WTC11 (cell line): ENCODE results near the gene EDN2. TPM values are rescaled to one million over a fixed set of nuclear protein-coding genes. Genes with fewer than 3 reads are reported as not detected.

Source experiments
- ATAC-seq: fragments of 200-7000 bp; cut with Tn5 transposase; 2 replicates; pipeline ENCODE4 v1.10.0; 2021; ENCODE audit warnings: mild to moderate bottlenecking, moderate library complexity
- CTCF ChIA-PET: fragments of 300-600 bp; sonication (Branson Sonifier 250); formaldehyde crosslinking; loops from one replicate; lab custom pipeline; 2021; ENCODE audit warnings: antibody characterized with exemption; lab: Charles Lee
- POLR2A ChIA-PET: fragments of 350-600 bp; sonication (Branson Sonifier 250); formaldehyde crosslinking; loops from one replicate; lab custom pipeline; 2021; ENCODE audit warnings: antibody characterized with exemption; lab: Charles Lee
- DNase-seq: peaks from one replicate; pipeline ENCODE4 v3.0.0; 2021; ENCODE audit warnings: low spot score
- H3K27ac Mint-ChIP-seq: 2 replicates; pipeline ENCODE4 v1.8.0; 2021; ENCODE audit warnings: mixed read lengths
- H3K27me3 Mint-ChIP-seq: 2 replicates; pipeline ENCODE4 v1.8.0; 2021; ENCODE audit warnings: low read depth, mild to moderate bottlenecking, moderate library complexity, mixed read lengths
- H3K36me3 Mint-ChIP-seq: 2 replicates; pipeline ENCODE4 v1.8.0; 2021; ENCODE audit warnings: mixed read lengths
- H3K4me1 Mint-ChIP-seq: 2 replicates; pipeline ENCODE4 v1.8.0; 2022; ENCODE audit warnings: mixed read lengths
- H3K4me3 Mint-ChIP-seq: 2 replicates; pipeline ENCODE4 v1.8.0; 2021; ENCODE audit warnings: mild to moderate bottlenecking, moderate library complexity, mixed read lengths
- H3K9me3 Mint-ChIP-seq: 2 replicates; pipeline ENCODE4 v1.8.0; 2021; ENCODE audit warnings: mixed read lengths
- CBFB ChIP-seq: sonication (generic); formaldehyde crosslinking; IDR thresholded peaks from 2 replicates; pipeline ENCODE4 v1.8.1; 2022; ENCODE audit warnings: mild to moderate bottlenecking, low read depth, missing genetic modification reagents
- ETV6 ChIP-seq: sonication (generic); formaldehyde crosslinking; IDR thresholded peaks from 2 replicates; pipeline ENCODE4 v1.8.1; 2022; ENCODE audit warnings: mild to moderate bottlenecking, missing genetic modification reagents
- FOXJ3 ChIP-seq: sonication (generic); formaldehyde crosslinking; IDR thresholded peaks from 2 replicates; pipeline ENCODE4 v1.9.0; 2021; ENCODE audit warnings: missing genetic modification reagents, mild to moderate bottlenecking, borderline replicate concordance
- FOXK1 ChIP-seq: sonication (generic); formaldehyde crosslinking; IDR thresholded peaks from 2 replicates; pipeline ENCODE4 v1.8.0; 2022; ENCODE audit warnings: mild to moderate bottlenecking, moderate library complexity, missing genetic modification reagents
- FOXP1 ChIP-seq: sonication (generic); formaldehyde crosslinking; IDR thresholded peaks from 2 replicates; pipeline ENCODE4 v1.8.0; 2022; ENCODE audit warnings: missing genetic modification reagents, mild to moderate bottlenecking, moderate library complexity, borderline replicate concordance
- GRHL2 ChIP-seq: fragments of 250-450 bp; sonication (Bioruptor Pico); IDR thresholded peaks from 2 replicates; pipeline ENCODE4 v1.8.0; 2022; ENCODE audit warnings: mild to moderate bottlenecking, moderate library complexity; ENCODE audit not compliant: insufficient replicate concordance, severe bottlenecking
- KAT7 ChIP-seq: sonication (generic); formaldehyde crosslinking; IDR thresholded peaks from 2 replicates; pipeline ENCODE4 v1.8.1; 2023; ENCODE audit warnings: missing genetic modification reagents, mild to moderate bottlenecking, borderline replicate concordance
- NR2C2 ChIP-seq: sonication (generic); formaldehyde crosslinking; IDR thresholded peaks from 2 replicates; pipeline ENCODE4 v1.8.0; 2022; ENCODE audit warnings: mild to moderate bottlenecking, missing genetic modification reagents
- PRRX2 ChIP-seq: fragments of 250-450 bp; sonication (Bioruptor Pico); IDR thresholded peaks from 2 replicates; pipeline ENCODE4 v1.8.0; 2021; ENCODE audit warnings: mild to moderate bottlenecking
- SOX15 ChIP-seq: fragments of 250-450 bp; sonication (Bioruptor Pico); IDR thresholded peaks from 2 replicates; pipeline ENCODE4 v1.9.0; 2021; ENCODE audit warnings: mild to moderate bottlenecking
- TEAD4 ChIP-seq: sonication (generic); formaldehyde crosslinking; IDR thresholded peaks from 2 replicates; pipeline ENCODE4 v1.8.0; 2022; ENCODE audit warnings: mild to moderate bottlenecking, missing genetic modification reagents
- ZBTB21 ChIP-seq: sonication (generic); formaldehyde crosslinking; IDR thresholded peaks from 2 replicates; pipeline ENCODE4 v1.8.1; 2023; ENCODE audit warnings: mild to moderate bottlenecking, missing genetic modification reagents, borderline replicate concordance
- ZNF396 ChIP-seq: fragments of 250-450 bp; sonication (Bioruptor Pico); IDR thresholded peaks from 2 replicates; pipeline ENCODE4 v1.8.0; 2021; ENCODE audit warnings: mild to moderate bottlenecking, moderate library complexity, borderline replicate concordance
- total RNA-seq: library from RNA; stranded (reverse); gene quantifications from 3 replicates; pipeline ENCODE4 v1.2.3, GENCODE V29; 2021
- TF ChIP-seq, protein P1 (sequence below): sonication (generic); formaldehyde crosslinking; IDR thresholded peaks from 2 replicates; pipeline ENCODE4 v1.8.0; 2022; ENCODE audit warnings: mild to moderate bottlenecking, missing genetic modification reagents
- TF ChIP-seq, protein P2 (sequence below): sonication (generic); formaldehyde crosslinking; IDR thresholded peaks from 2 replicates; pipeline ENCODE4 v1.8.1; 2022; ENCODE audit warnings: mild to moderate bottlenecking, moderate library complexity, missing genetic modification reagents
- TF ChIP-seq, protein P3 (sequence below): fragments of 250-450 bp; sonication (Bioruptor Pico); IDR thresholded peaks from 2 replicates; pipeline ENCODE4 v1.9.0; 2021; ENCODE audit warnings: mild to moderate bottlenecking

EDN2 gene
- total RNA-seq, 1 experiment from 2014 or later = 0.33 TPM

GRCh38 chr1:41489561-41489960 is 5.1 kb upstream of the EDN2 start:
- Mint-ChIP-seq H3K9me3 (peaks cover 9% of the 10 kb centered on the region), H3K4me3 (no peak overlapping the region), H3K27ac (no peak overlapping the region), H3K36me3 (no peaks in the 10 kb centered on the region)
- no peak for ATAC-seq
- no peak for TF ChIP-seq KAT7 (CRISPR knock-in tag)
- TF ChIP-seq FOXK1 (CRISPR knock-in tag) = no peak
- TF ChIP-seq, protein P1, sequence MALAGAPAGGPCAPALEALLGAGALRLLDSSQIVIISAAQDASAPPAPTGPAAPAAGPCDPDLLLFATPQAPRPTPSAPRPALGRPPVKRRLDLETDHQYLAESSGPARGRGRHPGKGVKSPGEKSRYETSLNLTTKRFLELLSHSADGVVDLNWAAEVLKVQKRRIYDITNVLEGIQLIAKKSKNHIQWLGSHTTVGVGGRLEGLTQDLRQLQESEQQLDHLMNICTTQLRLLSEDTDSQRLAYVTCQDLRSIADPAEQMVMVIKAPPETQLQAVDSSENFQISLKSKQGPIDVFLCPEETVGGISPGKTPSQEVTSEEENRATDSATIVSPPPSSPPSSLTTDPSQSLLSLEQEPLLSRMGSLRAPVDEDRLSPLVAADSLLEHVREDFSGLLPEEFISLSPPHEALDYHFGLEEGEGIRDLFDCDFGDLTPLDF (CRISPR knock-in tag) = no peak
- TF ChIP-seq, protein P2, sequence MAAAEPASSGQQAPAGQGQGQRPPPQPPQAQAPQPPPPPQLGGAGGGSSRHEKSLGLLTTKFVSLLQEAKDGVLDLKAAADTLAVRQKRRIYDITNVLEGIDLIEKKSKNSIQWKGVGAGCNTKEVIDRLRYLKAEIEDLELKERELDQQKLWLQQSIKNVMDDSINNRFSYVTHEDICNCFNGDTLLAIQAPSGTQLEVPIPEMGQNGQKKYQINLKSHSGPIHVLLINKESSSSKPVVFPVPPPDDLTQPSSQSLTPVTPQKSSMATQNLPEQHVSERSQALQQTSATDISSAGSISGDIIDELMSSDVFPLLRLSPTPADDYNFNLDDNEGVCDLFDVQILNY (CRISPR knock-in tag) = no peak
- no peak for TF ChIP-seq SOX15 (CRISPR knock-in tag)
- TF ChIP-seq PRRX2 (CRISPR knock-in tag) = no peak
- TF ChIP-seq NR2C2 = no peak
- no peak for TF ChIP-seq CBFB (CRISPR knock-in tag)
- no peak for TF ChIP-seq GRHL2
- TF ChIP-seq, protein P3, sequence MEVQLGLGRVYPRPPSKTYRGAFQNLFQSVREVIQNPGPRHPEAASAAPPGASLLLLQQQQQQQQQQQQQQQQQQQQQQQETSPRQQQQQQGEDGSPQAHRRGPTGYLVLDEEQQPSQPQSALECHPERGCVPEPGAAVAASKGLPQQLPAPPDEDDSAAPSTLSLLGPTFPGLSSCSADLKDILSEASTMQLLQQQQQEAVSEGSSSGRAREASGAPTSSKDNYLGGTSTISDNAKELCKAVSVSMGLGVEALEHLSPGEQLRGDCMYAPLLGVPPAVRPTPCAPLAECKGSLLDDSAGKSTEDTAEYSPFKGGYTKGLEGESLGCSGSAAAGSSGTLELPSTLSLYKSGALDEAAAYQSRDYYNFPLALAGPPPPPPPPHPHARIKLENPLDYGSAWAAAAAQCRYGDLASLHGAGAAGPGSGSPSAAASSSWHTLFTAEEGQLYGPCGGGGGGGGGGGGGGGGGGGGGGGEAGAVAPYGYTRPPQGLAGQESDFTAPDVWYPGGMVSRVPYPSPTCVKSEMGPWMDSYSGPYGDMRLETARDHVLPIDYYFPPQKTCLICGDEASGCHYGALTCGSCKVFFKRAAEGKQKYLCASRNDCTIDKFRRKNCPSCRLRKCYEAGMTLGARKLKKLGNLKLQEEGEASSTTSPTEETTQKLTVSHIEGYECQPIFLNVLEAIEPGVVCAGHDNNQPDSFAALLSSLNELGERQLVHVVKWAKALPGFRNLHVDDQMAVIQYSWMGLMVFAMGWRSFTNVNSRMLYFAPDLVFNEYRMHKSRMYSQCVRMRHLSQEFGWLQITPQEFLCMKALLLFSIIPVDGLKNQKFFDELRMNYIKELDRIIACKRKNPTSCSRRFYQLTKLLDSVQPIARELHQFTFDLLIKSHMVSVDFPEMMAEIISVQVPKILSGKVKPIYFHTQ (CRISPR knock-in tag) = no peak
- no peak for TF ChIP-seq FOXJ3 (CRISPR knock-in tag)
- no peak for TF ChIP-seq TEAD4 (CRISPR knock-in tag)
- TF ChIP-seq ZNF396 (CRISPR knock-in tag) = no peak
- no peak for TF ChIP-seq ETV6
- TF ChIP-seq, all 79 proteins: peak for 0
- Mint-ChIP-seq H3K27me3 (peaks cover 15% of the 10 kb centered on the region), H3K4me1 (peaks cover 32% of the 10 kb centered on the region)
- POLR2A ChIA-PET = no interaction called here
- DNase-seq = no peak
- CTCF ChIA-PET = interaction anchor here (0.8 to 3.9 kb wide), 3 partner anchors 7 to 454 kb away, joined by 3 to 57 read pairs (median 9); no protein-coding TSS in a partner anchor

GRCh38 chr1:41488040-41488951 is 3.8 kb upstream of the EDN2 start:
- POLR2A ChIA-PET = no interaction called here
- H3K4me1 Mint-ChIP-seq = peaks cover 36% of the 10 kb centered on the region
- H3K36me3 Mint-ChIP-seq = no peaks in the 10 kb centered on the region
- ATAC-seq = no peak
- CTCF ChIA-PET = interaction anchor here (0.6 to 7.9 kb wide), 6 partner anchors 9 to 453 kb away, joined by 3 to 84 read pairs (median 4); no protein-coding TSS in a partner anchor
- TF ChIP-seq FOXP1 (CRISPR knock-in tag) (no peak), ZBTB21 (CRISPR knock-in tag) (no peak)
- TF ChIP-seq, all 79 proteins: peak for 0
- H3K4me3 Mint-ChIP-seq = no peak overlapping the region
- DNase-seq = no peak
- H3K27me3 Mint-ChIP-seq = peaks cover 14% of the 10 kb centered on the region; the same call in 1 of the 2 replicates
- H3K27ac Mint-ChIP-seq = no peak overlapping the region
- H3K9me3 Mint-ChIP-seq = peaks cover 9% of the 10 kb centered on the region
